ENCODE data around the gene TSPO2.

The TSPO2 gene

DNA sequence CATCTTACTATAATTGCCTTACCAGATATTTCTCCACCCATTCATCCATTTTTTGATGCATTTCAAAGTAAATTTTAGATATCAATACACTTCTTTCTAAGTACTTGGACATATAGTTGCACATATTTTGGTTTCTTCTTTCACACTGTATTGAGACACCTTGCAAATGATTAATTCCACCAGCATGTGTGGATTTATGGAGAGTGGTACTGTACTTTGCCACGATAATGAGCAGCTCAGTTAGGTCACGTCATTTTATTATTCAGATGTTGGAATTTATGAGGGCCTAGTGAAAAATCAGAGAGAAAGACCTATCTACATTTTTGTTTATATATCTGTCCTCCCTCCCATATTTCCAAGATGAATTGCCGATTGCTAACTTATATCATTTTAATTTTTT, 35.8 kb downstream of the TSPO2 start:
- DNase-seq, result no peak

DNA sequence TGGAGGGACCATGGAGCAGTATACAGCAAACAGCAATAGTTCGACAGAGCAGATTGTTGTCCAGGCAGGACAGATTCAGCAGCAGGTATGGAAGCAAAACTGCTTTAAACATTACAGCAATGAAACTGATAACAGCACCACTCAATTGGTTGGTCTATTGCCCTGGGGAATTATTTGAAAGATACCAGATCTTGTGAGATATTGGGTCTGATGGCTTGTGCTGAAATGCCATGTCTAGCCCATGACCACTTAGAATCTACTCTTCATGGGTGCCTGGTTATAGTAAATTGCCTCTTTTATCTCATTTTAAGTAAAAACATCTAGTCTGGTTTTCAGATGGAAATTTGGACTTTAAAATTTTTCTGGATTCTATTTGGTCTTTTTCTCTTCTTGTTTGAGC, 36.8 kb downstream of the TSPO2 start:
- no peak for DNase-seq

DNA sequence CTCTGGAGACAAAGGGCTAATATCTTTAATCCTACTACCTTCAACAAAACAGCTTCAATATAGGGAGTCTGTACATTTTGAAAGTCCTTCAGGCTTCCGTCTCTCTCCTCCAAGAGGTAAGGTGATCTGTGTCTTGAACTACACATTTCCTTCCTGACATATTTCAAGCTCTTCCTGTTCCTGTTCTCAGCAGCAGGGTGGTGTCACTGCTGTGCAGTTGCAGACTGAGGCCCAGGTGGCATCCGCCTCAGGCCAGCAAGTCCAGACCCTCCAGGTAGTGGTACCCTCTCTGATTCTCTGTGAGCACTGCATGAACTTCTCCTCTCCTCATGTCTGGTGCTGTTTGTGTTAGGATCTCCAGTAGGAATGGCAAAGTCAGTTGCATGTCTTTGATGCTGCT, 38.4 kb downstream of the TSPO2 start:
- no peak for DNase-seq

DNA sequence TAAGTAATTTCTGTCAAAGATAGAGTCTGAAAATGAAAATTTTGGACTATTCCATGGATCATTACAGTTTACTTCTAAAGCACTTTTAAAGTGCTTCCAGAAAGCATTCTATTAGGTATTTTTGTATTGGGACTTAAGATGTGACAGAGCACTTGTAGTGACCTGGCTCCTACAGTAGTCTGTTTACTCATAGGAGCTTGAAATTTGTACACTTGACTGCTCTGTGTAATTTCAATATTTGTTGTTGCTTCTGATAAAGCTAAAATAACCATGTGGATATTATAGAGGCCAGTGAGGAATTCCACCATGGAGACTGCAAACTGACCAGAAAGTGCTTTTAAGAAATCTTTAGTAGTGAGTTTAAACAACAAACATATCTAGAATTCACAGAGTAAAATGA, 40.8 kb downstream of the TSPO2 start:
- no peak for DNase-seq

GRCh38 chr6:41085182-41085581, 42.9 kb downstream of the TSPO2 start:
- no peak for DNase-seq

DNA sequence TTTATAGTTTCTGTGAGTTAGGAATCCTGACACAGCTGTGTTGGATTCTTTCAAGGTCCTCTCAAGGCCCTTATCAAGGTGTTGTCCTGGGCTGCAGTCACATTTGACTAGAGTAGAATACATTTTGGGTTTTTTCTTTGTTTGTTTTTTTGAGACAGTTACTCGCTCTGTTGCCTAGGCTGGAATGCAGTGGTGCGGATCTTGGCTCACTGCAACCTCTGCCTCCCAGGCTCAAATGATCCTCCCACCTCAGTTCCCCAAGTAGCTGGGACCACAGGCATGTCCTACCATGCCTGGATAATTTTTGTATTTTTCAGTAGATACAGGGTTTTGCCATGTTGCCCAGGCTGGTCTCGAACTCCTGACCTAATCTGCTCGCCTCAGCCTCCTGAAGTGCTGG, 46.2 kb downstream of the TSPO2 start:
- no peak for DNase-seq

DNA sequence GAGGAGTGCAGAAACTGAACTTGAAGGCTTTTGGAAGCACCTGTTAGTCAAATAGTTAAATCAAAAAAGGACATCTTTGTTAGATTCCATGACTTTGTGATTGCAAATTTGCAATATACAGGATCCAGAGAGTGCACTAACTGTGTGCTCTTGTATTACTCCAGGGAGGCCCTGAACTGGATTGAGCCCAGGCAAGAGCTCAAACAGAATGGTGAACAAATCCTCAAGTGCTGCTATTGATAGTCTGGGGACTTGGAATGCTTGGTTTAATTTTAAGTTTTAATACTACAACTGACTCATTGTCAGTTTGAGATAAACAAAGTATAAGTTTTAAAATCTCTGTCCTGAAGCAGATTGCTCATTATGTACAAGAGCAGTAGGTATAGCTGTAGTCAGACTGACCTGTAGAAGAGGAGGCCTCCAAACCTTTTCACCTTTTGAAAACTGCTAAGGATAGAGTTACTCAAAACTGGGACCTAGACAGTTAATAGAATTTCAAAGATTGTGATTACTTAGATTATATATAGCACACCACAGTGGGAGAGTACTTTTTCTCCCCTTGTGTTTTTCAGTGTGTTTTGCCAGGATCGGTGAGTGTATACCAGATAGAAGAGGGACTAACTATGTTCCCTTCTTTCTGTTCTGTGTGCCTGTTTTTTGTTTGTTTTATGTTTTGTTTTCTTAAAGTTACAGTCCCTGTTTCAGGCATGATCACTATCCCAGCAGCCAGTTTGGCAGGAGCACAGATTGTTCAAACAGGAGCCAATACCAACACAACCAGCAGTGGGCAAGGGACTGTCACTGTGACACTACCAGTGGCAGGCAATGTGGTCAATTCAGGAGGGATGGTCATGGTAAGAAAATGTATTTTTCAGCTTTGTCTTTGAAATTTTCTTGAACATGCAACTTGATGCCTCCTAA, 48.8 kb downstream of the TSPO2 start:
- no peak for DNase-seq

DNA sequence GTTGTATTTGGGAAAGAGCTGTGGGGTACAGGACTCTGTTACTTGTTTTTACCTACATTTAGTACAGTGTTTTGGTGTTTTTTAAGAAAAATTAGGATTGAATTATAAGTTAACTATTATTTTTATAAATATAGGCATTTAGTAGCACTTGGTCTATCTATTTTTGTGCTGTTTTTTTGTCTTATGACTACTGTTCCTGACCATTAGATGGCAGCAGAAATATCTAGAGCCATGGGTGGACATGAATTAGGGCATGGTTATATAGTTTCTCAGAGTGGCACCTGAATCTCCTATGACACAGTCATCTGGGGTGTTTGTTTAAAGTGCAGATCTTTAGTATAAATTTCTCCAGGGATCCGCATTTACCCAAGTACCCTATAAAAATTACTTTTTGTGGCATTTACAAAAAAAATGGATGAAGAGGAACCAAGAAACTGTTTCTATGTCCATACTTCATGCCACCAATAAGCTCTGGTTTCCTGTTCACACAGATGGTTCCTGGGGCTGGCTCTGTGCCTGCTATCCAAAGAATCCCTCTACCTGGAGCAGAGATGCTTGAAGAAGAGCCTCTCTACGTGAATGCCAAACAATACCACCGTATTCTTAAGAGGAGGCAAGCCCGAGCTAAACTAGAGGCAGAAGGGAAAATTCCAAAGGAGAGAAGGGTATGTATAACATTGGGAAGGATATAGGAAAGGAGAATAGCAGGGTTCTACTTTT, 50.3 kb downstream of the TSPO2 start:
- peak; percentile 17 for DNase-seq

DNA sequence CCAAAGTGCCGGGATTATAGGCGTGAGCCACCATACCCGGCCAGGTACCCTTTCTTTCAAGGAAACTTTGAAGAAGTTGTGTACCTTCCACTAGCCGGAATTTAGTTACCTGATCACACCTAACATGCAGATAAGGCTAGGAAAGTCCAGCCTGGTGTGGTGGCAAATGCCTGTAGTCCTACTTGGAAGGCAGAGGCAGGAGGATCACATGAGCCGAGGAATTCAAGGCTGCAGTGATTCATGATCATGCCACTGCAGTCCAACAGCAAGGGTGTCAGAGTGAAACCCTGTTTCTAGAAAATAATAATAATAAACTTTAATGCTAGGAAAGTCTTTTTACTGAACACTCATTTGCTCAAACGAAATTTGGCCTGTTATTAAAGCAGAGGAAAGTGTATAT, 51.5 kb downstream of the TSPO2 start:
- DNase-seq, result no peak

Data from RPMI8226 (cell line).